ENCODE results near the gene CCDC188. TPM values are rescaled to one million over a fixed set of nuclear protein-coding genes. Genes with fewer than 3 reads are reported as not detected.

The CCDC188 gene
- total and polyA plus RNA-seq, 9 of the 15 experiments (the other 6 are each of a cell fraction or from before 2014, with no cell fraction given) = not detected

DNA sequence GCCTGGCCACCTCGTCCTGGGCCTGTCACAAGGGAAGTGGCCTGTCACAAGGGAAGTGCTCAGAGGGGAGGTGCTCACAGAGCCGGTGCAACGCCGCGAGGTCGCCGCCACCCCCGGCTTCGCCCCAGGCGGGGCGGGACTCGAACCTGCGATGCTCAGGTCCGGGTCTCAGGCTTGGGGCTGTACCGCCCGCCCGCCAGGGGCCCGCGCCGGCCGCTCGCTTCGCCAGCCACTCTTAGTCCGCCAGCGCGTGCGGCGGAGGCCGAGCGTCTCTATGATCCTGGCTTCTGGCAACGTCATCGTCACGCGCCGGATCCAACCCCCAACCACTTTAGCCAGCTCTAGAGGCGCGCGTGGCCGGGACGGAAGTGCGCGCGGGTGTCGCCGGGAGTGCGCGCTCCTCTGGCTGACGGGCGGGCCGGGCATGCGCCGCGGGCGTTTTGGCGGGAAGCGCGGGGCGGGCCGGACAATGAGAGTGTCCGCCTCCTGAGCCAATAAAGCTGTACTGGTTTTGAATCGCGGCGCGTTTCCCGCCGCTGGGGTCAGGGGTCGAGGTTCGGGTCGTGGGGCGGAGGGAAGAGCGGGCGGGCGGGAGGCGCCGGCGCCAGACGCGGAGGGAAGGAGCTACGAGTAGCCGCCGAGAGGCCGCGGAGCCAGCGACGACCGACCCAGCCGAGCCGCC is 33.8 kb downstream of the CCDC188 start, which contains the start of gene TRMT2A (continued):
- TF ChIP-seq, protein P1, sequence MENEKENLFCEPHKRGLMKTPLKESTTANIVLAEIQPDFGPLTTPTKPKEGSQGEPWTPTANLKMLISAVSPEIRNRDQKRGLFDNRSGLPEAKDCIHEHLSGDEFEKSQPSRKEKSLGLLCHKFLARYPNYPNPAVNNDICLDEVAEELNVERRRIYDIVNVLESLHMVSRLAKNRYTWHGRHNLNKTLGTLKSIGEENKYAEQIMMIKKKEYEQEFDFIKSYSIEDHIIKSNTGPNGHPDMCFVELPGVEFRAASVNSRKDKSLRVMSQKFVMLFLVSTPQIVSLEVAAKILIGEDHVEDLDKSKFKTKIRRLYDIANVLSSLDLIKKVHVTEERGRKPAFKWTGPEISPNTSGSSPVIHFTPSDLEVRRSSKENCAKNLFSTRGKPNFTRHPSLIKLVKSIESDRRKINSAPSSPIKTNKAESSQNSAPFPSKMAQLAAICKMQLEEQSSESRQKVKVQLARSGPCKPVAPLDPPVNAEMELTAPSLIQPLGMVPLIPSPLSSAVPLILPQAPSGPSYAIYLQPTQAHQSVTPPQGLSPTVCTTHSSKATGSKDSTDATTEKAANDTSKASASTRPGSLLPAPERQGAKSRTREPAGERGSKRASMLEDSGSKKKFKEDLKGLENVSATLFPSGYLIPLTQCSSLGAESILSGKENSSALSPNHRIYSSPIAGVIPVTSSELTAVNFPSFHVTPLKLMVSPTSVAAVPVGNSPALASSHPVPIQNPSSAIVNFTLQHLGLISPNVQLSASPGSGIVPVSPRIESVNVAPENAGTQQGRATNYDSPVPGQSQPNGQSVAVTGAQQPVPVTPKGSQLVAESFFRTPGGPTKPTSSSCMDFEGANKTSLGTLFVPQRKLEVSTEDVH (IDR thresholded peaks at IDR 0.05; ENCODE audit: low read depth, partially characterized antibody) = no peak
- TF ChIP-seq ETV5 (CRISPR knock-in tag; IDR thresholded peaks at IDR 0.05; ENCODE audit: low read depth) (no peak), HIVEP1 (CRISPR knock-in tag; IDR thresholded peaks at IDR 0.05) (peak; percentile 52; the same call in 1 of the 2 replicates), ZNF124 (CRISPR knock-in tag; IDR thresholded peaks at IDR 0.05) (no peak), RBM25 (IDR thresholded peaks at IDR 0.05; ENCODE audit: low read depth, low read length, severe bottlenecking) (no peak), LARP7 (IDR thresholded peaks at IDR 0.05) (no peak), ZFP30 (CRISPR knock-in tag; IDR thresholded peaks at IDR 0.05; ENCODE audit: borderline replicate concordance) (no peak), ZNF584 (CRISPR knock-in tag; IDR thresholded peaks at IDR 0.05; ENCODE audit: low read depth) (no peak), RCOR1 (IDR thresholded peaks at IDR 0.05; ENCODE audit: borderline replicate concordance in 1 of 2, low read depth in 2 of 2, low read length in 2 of 2) (peak in 1 of 2 experiments; percentile 94), NUFIP1 (IDR thresholded peaks at IDR 0.05; ENCODE audit: partially characterized antibody) (no peak), PHF8 (IDR thresholded peaks at IDR 0.05; ENCODE audit: borderline replicate concordance, low read length) (peak; percentile 72; the same call in 1 of the 2 replicates), TBL1XR1 (IDR thresholded peaks at IDR 0.05; ENCODE audit: low read length in 2 of 2) (peak; percentile 93 to 99), XRCC3 (IDR thresholded peaks at IDR 0.05) (no peak), NFRKB (IDR thresholded peaks at IDR 0.05; ENCODE audit: low read depth) (no peak), FOXK1 (CRISPR knock-in tag; IDR thresholded peaks at IDR 0.05; ENCODE audit: borderline replicate concordance) (no peak), KAT2B (IDR thresholded peaks at IDR 0.05; ENCODE audit: low read depth, low read length) (peak; percentile 99), ZNF589 (CRISPR knock-in tag; IDR thresholded peaks at IDR 0.05; ENCODE audit: low read depth) (no peak), ADNP (tag; IDR thresholded peaks at IDR 0.05) (no peak), ZNF354B (CRISPR knock-in tag; IDR thresholded peaks at IDR 0.05) (no peak), RBM15 (IDR thresholded peaks at IDR 0.05; ENCODE audit: insufficient read depth, low read length) (no peak), STAT5B (CRISPR knock-in tag; IDR thresholded peaks at IDR 0.05) (no peak)
- TF ChIP-seq, protein P2, sequence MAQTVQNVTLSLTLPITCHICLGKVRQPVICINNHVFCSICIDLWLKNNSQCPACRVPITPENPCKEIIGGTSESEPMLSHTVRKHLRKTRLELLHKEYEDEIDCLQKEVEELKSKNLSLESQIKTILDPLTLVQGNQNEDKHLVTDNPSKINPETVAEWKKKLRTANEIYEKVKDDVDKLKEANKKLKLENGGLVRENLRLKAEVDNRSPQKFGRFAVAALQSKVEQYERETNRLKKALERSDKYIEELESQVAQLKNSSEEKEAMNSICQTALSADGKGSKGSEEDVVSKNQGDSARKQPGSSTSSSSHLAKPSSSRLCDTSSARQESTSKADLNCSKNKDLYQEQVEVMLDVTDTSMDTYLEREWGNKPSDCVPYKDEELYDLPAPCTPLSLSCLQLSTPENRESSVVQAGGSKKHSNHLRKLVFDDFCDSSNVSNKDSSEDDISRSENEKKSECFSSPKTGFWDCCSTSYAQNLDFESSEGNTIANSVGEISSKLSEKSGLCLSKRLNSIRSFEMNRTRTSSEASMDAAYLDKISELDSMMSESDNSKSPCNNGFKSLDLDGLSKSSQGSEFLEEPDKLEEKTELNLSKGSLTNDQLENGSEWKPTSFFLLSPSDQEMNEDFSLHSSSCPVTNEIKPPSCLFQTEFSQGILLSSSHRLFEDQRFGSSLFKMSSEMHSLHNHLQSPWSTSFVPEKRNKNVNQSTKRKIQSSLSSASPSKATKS (CRISPR knock-in tag; IDR thresholded peaks at IDR 0.05) = no peak
- TF ChIP-seq, protein P3, sequence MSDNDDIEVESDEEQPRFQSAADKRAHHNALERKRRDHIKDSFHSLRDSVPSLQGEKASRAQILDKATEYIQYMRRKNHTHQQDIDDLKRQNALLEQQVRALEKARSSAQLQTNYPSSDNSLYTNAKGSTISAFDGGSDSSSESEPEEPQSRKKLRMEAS (CRISPR knock-in tag; IDR thresholded peaks at IDR 0.05) = no peak
